Measurements from ENCODE around the gene HOXA10. TPM values are rescaled to one million over a fixed set of nuclear protein-coding genes. Genes with fewer than 3 reads are reported as not detected.

HOXA10 gene
- total and polyA plus RNA-seq, 2 experiments from 2014 or later: 7.7 to 15.1 TPM

GRCh38 chr7:27209933-27210440 lies 35.9 kb upstream of the HOXA10 start:
- peak overlapping the region; percentile 55 for H3K27ac ChIP-seq
- H3K27me3 ChIP-seq: peaks cover 80% of the 10 kb centered on the region
- peaks cover 30% of the 10 kb centered on the region for H3K79me2 ChIP-seq
- H3K9me2 ChIP-seq (replicated peaks; ENCODE audit: insufficient read depth): no peaks in the 10 kb centered on the region
- H3K9me3 ChIP-seq (ENCODE audit: low read depth): no peaks in the 10 kb centered on the region
- TF ChIP-seq EZH2 (IDR thresholded peaks at IDR 0.05; ENCODE audit: borderline replicate concordance) (peak; percentile 13), EZH2phosphoT487 (IDR thresholded peaks at IDR 0.05; ENCODE audit: low read depth, severe bottlenecking, unreplicated experiment) (no peak)
- 52% methylated on average over 11 of the region's 11 CpGs for WGBS (ENCODE audit: low lambda C conversion rate, missing lambda C conversion rate)
- H3K4me3 ChIP-seq: no peak overlapping the region
- no peak for DNase-seq (ENCODE audit: low spot score)
- H3K36me3 ChIP-seq (replicated peaks; ENCODE audit: insufficient read depth, low read depth): no peaks in the 10 kb centered on the region
- H2AFZ ChIP-seq: peak overlapping the region; percentile 5
- H4K20me1 ChIP-seq (ENCODE audit: insufficient read depth, poor library complexity, severe bottlenecking): no peaks in the 10 kb centered on the region
- peaks cover 34% of the 10 kb centered on the region for H3K4me1 ChIP-seq (ENCODE audit: insufficient read depth)
- peak overlapping the region; percentile 69 for H3K4me2 ChIP-seq

GRCh38 chr7:27208998-27209397 lies 34.9 kb upstream of the HOXA10 start:
- no peak overlapping the region for H3K4me3 ChIP-seq
- H3K9me3 ChIP-seq (ENCODE audit: low read depth): no peaks in the 10 kb centered on the region
- H3K9me2 ChIP-seq (replicated peaks; ENCODE audit: insufficient read depth): no peaks in the 10 kb centered on the region
- WGBS (ENCODE audit: low lambda C conversion rate, missing lambda C conversion rate): 86% methylated on average over 4 of the region's 4 CpGs
- H3K4me2 ChIP-seq: no peak overlapping the region
- peaks cover 80% of the 10 kb centered on the region for H3K27me3 ChIP-seq
- H3K4me1 ChIP-seq (ENCODE audit: insufficient read depth): peaks cover 27% of the 10 kb centered on the region
- no peak overlapping the region for H3K27ac ChIP-seq
- no peak for DNase-seq (ENCODE audit: low spot score)
- TF ChIP-seq EZH2 (IDR thresholded peaks at IDR 0.05; ENCODE audit: borderline replicate concordance) (no peak), EZH2phosphoT487 (IDR thresholded peaks at IDR 0.05; ENCODE audit: low read depth, severe bottlenecking, unreplicated experiment) (no peak), CTCF (IDR thresholded peaks at IDR 0.05; ENCODE audit: poor library complexity) (no peak)
- peaks cover 40% of the 10 kb centered on the region for H3K79me2 ChIP-seq
- H3K36me3 ChIP-seq (replicated peaks; ENCODE audit: insufficient read depth, low read depth): no peaks in the 10 kb centered on the region
- no peaks in the 10 kb centered on the region for H4K20me1 ChIP-seq (ENCODE audit: insufficient read depth, poor library complexity, severe bottlenecking)
- H2AFZ ChIP-seq: no peak overlapping the region

DNA sequence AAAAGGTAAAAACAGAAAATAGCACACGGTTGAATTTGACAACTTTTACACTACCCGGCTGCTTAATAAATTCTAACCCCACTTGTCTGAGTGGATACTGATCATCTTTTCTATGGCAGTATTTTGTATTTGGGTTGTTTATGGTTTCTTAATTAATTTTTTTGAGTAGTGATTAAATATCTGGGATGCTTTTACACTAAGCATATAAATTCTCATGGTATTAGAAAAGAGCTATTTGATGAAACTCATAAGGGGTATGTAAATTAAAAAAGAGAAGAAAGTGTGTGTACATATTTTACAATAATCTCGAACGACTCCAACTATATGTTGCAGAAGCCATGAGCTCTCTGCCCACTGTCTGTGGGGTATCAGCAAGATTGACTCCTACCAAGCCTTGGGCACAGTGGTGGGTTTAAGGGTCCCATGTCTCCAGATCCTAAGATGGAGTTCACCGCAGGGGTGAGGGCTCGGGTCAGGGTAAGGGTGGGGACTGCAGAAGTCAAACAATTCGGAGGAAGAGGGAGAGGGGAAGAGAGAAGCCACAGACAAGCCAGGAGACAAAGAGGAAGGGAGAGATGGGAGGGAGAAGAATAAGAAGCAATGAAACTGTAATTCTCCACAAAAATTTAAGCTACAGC lies 33.3 kb upstream of the HOXA10 start:
- DNase-seq (ENCODE audit: low spot score): no peak
- Histone ChIP-seq H3K36me3 (replicated peaks; ENCODE audit: insufficient read depth, low read depth) (no peaks in the 10 kb centered on the region), H3K27me3 (peaks cover 78% of the 10 kb centered on the region), H2AFZ (no peak overlapping the region), H4K20me1 (ENCODE audit: insufficient read depth, poor library complexity, severe bottlenecking) (no peaks in the 10 kb centered on the region), H3K9me2 (replicated peaks; ENCODE audit: insufficient read depth) (no peaks in the 10 kb centered on the region), H3K79me2 (peaks cover 51% of the 10 kb centered on the region), H3K4me2 (peak overlapping the region; percentile 90), H3K27ac (peak overlapping the region; percentile 40), H3K9me3 (ENCODE audit: low read depth) (no peaks in the 10 kb centered on the region), H3K4me1 (ENCODE audit: insufficient read depth) (peaks cover 21% of the 10 kb centered on the region), H3K4me3 (no peak overlapping the region)
- TF ChIP-seq EZH2phosphoT487 (IDR thresholded peaks at IDR 0.05; ENCODE audit: low read depth, severe bottlenecking, unreplicated experiment) (no peak), EZH2 (IDR thresholded peaks at IDR 0.05; ENCODE audit: borderline replicate concordance) (no peak)
- WGBS (ENCODE audit: low lambda C conversion rate, missing lambda C conversion rate): 46% methylated on average over 7 of the region's 7 CpGs

GRCh38 chr7:27205325-27206280 lies 31.5 kb upstream of the HOXA10 start:
- Histone ChIP-seq H4K20me1 (ENCODE audit: insufficient read depth, poor library complexity, severe bottlenecking) (no peaks in the 10 kb centered on the region), H3K9me3 (ENCODE audit: low read depth) (no peaks in the 10 kb centered on the region), H3K4me3 (peak overlapping the region; percentile 18), H3K27ac (peak overlapping the region; percentile 82), H3K79me2 (peaks cover 67% of the 10 kb centered on the region), H3K4me1 (ENCODE audit: insufficient read depth) (peaks cover 4% of the 10 kb centered on the region), H3K4me2 (peak overlapping the region; percentile 90), H3K9me2 (replicated peaks; ENCODE audit: insufficient read depth) (no peaks in the 10 kb centered on the region), H3K27me3 (peaks cover 80% of the 10 kb centered on the region), H2AFZ (peak overlapping the region; percentile 38), H3K36me3 (replicated peaks; ENCODE audit: insufficient read depth, low read depth) (no peaks in the 10 kb centered on the region)
- no peak for DNase-seq (ENCODE audit: low spot score)
- WGBS (ENCODE audit: low lambda C conversion rate, missing lambda C conversion rate): 10% methylated on average over 52 of the region's 52 CpGs
- TF ChIP-seq EZH2phosphoT487 (IDR thresholded peaks at IDR 0.05; ENCODE audit: low read depth, severe bottlenecking, unreplicated experiment) (no peak), EZH2 (IDR thresholded peaks at IDR 0.05; ENCODE audit: borderline replicate concordance) (peak; percentile 74), CTCF (IDR thresholded peaks at IDR 0.05; ENCODE audit: poor library complexity) (no peak)
